Activated CD4-positive, alpha-beta T cell treated with anti-CD3 and anti-CD28 coated beads for 4 hours (primary cell): ENCODE results near the gene NECAP2.
"Not testable (repeated sequence)": the region's sequence is repeated elsewhere in the genome, so short reads cannot be mapped to it uniquely, and the experiment has no call there.

ENCODE experiments used
- DNase-seq, 2 donors: peaks; one replicate each; pipeline ENCODE4 v3.0.0-alpha.2; 2020

The NECAP2 gene

GRCh38 chr1:16430606-16431005 lies 9.9 kb upstream of the NECAP2 start:
- DNase-seq: no peak

GRCh38 chr1:16433030-16433429 lies 7.5 kb upstream of the NECAP2 start:
- no peak for DNase-seq

GRCh38 chr1:16434007-16434406 lies 6.5 kb upstream of the NECAP2 start:
- DNase-seq: no peak

GRCh38 chr1:16434501-16434900 lies 6.0 kb upstream of the NECAP2 start:
- DNase-seq: no peak

GRCh38 chr1:16436946-16437474 lies 3.5 kb upstream of the NECAP2 start, which contains the start of gene SPATA21:
SPATA21 (minus strand) TSS chr1:16437424; CDS start chr1:16431371, 6,053 bp downstream.
- peak in 1 of 2 donors; percentile 6 for DNase-seq

DNA sequence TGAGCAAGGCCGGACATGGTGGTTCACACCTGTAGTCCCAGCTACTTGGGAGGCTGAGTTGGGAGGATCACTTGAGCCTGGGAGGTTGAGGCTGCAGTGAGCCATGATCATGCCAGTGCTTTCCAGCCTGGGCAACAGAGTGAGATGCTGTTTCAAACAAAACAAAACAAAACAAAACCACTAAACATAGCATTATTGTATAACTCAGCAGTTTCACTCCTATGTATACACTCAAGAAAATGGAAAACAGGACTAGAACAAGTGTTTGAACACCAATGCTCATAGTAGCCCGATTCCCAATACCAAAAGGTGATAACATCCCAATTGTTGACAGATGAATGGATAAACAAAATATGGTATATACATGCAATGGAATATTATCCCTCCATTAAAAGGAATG lies 2.0 kb upstream of the NECAP2 start:
- no peak for DNase-seq

GRCh38 chr1:16438924-16439323 lies 1.6 kb upstream of the NECAP2 start:
- DNase-seq: no peak

DNA sequence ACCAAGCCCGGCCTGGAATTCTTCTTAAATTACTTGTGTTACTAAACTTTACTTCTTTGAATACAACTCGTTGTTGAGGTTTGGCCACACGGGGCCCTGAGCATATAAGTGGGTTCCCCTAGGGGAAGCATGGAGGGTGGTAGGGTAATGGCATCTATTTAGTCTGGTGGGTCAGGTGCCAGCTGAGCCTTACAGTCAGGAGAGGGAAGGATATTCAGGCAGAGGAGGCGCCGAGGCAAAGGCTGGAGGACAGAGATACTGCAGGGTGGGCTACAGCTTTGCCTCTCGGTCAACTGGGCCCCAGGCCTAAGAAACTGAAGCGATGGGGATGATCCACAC lies 424 bp upstream of the NECAP2 start:
- peak; percentile 4 to 5 for DNase-seq

- DNase-seq: no peak
These were observed 750 bp downstream of the NECAP2 start for GRCh38 chr1:16441282-16441665.

- DNase-seq: no peak
These were observed 1.7 kb downstream of the NECAP2 start for GRCh38 chr1:16442265-16442664.

- no peak for DNase-seq
These were observed 2.4 kb downstream of the NECAP2 start for GRCh38 chr1:16442941-16443340.

GRCh38 chr1:16443975-16444770 lies 3.6 kb downstream of the NECAP2 start:
- no peak for DNase-seq

- DNase-seq: no peak
These were observed 4.5 kb downstream of the NECAP2 start for GRCh38 chr1:16445052-16445451.

DNA sequence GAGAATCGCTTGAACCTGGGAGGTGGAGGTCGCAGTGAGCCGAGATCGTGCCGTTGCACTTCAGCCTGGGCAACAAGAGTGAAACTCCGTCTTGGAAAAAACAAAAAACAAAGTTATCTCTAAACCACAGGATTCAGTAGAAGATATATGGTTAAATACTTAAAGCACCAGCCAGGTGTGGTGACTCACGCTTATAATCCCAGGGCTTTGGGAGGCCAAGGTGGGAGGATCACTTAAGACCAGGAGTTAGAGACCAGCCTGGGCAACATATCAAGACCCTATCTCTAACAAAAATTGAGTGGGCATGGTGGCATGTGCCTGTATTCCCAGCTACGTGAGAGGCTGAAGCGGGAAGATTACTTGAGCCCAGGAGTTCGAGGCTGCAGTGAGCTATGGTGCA lies 5.6 kb downstream of the NECAP2 start:
- no peak for DNase-seq

- DNase-seq: no peak
These were observed 7.1 kb downstream of the NECAP2 start for GRCh38 chr1:16447641-16448040.

- no peak for DNase-seq
These were observed 8.5 kb downstream of the NECAP2 start for GRCh38 chr1:16449065-16449464.

- no peak for DNase-seq
These were observed 9.1 kb downstream of the NECAP2 start for GRCh38 chr1:16449666-16450065.

DNA sequence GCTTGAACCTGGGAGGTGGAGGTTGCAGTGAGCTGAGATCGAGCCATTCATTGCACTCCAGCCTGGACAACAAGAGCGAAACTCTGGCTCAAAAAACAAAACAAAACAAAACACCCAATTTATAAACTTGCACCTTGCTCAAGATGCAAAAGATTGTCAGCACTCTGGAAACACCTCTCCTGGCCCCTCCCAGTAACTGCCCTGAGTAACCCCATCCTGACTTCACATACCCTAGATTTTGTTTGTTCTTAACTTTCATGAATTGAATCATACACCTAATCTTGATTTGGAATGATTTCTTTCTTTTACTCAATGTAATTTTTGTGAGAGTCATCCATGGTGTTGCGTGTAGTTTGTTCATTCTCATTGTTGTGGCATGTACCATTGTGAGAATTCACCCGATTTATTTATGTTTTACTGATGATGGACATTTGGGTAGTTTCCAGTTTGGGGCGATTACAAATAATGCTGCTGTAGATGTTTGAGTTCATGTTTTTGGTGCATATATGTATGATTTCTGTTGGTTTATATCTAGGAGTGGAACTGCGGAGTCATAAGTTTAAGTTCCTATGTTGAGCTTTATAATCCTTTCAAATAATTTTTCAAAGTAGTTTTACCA lies 10.4 kb downstream of the NECAP2 start:
- no peak for DNase-seq

DNA sequence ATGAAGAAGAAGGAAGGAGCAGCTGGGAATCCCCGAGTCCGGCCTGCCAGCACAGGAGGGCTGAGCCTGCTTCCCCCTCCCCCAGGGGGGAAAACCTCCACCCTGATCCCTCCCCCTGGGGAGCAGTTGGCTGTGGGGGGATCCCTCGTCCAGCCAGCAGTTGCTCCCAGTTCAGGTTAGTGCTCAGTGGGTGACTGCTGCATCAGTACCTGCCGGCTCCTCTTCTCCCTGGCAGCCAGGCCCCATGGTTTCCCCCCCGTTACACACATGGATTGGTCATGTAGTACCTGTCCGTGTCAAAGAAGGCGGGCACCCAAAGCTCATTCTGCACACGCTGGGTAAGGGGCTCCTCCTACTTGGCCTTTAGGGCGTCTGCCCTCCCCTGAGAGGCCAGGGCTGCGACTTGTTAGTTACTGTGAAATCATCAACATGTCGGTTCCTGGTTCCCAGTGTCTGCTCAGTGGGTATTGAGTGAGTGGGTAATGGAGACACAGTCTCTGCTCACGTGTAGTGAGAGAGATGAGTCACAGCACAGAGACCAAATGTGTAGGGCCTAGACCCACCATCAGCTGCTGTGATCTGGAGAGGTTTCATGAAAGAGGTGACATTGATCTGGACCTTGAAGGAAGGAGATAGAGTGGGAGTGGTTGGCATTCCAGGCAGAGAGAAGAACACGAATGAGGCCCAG lies 11.5 kb downstream of the NECAP2 start:
- DNase-seq: no peak

DNA sequence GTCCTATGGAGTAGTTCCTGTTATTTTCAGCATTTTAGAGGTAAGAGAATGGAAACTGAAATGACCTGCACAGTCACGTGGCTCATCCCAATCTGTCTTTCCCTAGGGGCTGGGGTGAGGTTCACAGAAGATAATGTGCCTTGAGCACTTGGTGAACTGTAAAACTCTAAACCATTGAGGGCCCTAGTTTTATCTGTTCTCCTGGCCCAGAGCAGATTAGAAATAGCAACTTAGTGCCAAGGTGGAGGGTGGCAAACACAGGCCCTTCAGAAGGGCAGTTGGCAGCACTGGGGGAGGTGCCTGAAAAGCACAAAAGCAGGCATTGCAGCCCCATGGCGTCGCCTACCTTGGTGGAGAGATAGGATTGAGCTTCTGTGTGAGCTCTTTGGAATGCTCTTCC lies 14.4 kb downstream of the NECAP2 start:
- not testable (repeated sequence) for DNase-seq

DNA sequence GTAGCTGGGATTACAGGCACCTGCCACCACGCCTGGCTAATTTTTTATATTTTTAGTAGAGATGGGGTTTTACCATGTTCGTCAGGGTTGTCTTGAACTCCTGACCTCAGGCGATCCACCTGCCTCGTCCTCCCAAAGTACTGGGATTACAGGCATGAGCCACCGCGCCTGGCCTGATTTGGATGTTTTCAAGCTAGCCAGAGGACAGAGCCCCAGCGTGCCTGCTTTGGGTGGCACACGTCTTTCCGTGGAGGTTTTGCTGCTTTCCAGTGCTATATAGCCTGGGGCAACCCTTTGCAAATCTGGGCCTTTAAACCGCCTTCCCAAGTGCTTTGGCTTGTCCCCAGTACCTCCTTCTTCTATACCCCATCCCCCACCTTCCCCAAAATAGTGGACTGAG lies 15.6 kb downstream of the NECAP2 start:
- DNase-seq: not testable (repeated sequence)

DNA sequence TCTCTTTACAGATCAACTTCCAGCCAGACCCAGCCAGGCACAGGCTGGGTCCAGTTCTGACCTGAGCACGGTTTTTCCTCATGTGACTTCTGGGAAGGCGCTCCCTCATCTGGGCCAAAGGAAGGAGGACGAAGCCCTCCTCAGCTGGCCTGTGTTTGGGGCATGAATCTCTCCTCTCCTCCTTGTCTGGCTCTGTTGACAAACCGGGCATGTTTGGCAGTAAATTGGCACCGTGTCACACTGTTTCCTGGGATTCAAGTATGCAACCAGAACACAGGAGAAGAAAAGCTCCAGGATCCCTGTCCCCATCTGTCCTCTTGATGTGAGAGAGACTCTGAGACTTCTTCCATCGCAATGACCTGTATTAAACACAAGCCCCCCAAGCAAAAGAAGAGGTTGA lies 18.3 kb downstream of the NECAP2 start:
- no peak for DNase-seq

DNA sequence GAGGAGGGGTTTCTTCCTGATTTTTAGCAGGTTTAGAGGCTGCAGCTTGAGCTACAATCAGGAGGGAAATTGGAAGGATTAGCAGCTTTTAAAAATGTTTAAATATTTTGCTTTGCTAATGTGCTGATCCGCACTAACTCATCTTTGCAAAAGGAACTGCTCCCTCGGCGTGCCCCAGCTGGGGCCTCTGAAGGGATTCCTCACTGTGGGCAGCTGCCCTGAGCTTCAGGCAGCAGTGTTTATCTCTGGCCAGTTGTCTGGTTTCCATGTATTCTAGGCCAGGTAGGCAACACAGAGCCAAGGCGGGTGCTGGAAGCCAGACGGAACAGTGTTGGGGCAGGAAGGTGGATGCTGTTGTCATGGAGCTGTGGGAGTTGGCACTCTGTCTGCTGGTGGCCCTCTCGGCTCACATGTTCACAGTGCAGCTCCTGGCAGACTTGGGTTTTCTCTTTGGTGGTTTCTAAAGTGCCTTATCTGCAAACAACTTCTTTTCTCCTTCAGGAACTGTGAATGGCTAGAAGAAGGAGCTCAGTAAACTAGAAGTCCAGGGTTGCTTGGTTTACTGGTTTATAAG lies 18.9 kb downstream of the NECAP2 start:
- no peak for DNase-seq

DNA sequence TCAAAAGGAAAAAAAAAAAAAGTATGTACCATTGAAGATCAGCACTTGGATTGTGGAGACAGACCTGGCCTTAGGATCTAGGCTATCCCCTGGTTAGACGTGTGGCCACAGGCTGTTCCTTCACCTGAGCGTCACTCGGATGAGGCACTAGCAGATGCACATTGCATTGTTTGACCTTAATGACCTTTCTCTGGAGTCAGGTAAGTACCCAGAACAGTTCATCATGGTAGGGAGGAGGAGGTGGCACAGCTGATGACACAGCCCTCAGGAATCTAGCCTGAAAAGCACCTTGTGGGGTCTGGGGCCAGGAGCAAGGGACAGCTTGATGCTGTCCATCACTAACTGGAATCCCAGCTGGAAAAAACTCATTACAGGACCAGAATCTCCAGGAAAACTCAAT lies 21.2 kb downstream of the NECAP2 start:
- DNase-seq: no peak
